HG03442 (cell line): ENCODE results near the gene DSCAML1.

Experiments used
- ATAC-seq: cut with Tn5 transposase; IDR thresholded peaks from one replicate; pipeline ENCODE4 v1.9.1; 2021; ENCODE audit warnings: mild to moderate bottlenecking, moderate library complexity; ENCODE audit not compliant: unreplicated experiment

Gene DSCAML1

DNA sequence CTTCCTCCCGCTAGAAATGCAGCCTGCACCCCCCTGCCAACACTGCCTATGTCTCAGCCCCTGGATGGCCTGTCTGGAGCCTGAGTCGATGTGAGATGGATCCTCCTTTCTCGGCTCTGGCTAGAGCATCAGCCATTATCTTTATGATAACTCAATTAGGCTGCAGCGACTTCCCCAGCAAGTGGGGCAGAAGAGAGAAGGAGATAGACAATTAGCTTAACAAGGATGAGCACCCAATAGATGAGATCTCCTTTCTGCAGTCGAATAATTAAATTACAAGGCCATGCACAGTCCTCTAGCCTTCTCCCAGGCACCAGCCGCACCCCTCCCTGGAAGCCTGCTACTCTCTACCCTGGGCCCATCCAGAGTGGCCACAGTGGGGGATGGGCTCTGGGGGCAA is 290.0 kb downstream of the DSCAML1 start:
- ATAC-seq: no peak

GRCh38 chr11:117505285-117505970 is 291.6 kb downstream of the DSCAML1 start:
- ATAC-seq: no peak

DNA sequence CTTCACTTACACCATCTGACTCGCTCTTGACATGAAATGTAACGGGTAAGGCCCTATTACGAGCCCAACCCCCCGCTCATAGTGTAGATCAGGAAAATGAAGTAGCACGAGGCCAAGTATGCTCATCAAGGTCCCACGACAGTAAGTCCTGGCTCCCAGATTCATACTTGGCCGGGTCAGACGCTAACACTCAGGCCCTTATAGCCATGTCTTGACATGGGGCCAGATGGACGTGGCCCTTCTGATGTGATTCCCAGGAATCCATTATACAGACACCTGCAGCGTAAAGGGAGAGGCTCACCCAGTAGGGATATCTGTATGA is 294.3 kb downstream of the DSCAML1 start:
- no peak for ATAC-seq

DNA sequence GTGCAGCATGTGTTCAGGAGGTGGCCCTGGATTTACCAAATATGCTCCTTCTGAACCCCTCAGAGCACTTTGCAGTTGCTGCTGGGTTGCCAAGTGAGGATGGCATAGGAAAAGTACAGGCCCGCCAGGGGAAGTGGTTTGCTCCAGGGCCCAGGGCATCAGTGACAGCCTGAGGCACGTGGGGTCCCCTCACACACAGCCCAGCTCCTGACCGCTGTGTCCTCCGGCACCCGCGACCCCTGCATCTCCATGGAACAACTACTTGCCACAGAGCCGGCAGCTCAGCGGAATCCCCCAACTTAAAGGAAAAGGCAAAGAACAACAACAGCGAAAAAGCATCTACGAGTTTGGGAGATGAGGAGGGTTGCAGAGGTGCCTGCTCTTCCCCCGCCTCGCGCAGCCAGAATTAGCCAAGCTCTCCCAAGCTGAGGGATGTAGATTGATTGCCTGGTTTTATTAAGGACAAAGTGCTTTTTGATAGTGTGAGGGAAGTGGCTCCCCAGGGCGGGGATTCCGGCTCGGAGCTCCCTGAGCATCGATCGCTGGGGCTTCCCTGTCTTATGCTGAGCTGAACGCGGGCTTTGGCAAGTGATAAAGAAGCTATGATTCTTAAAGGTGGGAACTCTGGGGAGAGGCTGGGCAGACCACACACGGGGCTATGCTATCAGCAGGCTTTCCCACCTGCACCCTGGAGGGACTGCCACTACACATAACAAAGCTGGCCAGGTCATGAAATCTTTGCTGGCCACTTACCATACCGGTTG is 294.8 kb downstream of the DSCAML1 start:
- no peak for ATAC-seq

DNA sequence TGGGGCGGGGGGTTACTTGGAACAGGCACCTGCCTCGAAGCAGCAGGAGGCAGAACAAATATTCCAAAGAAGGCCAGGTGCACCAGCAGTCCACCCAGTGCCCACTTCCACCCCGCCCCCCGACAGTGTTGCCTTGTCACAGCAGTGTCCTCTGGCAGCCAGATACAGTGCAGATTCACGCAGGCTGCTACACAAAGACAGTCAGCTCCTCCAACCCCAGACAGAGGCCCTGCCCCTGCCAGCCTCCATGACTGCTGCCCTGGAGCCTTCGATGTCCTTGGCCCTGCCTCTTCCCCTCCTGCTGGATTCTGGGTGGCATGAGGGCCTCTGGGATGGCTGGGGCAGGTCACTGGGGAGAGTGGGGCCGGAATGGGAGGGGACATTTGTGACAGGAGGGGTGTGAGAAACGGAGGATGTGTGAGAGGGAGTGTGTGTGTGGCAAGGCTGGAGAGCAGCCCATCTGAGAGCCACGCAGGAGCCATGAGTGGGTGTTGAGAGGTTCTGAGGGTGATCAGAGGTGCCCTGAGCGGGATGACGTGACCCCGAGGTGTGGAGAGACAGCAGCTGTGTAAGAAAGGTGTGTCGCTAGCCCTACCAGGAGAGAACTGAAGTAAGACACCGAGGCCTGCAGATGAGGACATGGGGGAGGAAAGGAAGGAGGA is 295.6 kb downstream of the DSCAML1 start:
- ATAC-seq: no peak

GRCh38 chr11:117498791-117499190 is 298.2 kb downstream of the DSCAML1 start:
- no peak for ATAC-seq

GRCh38 chr11:117497206-117497951 is 299.6 kb downstream of the DSCAML1 start:
- ATAC-seq: no peak

DNA sequence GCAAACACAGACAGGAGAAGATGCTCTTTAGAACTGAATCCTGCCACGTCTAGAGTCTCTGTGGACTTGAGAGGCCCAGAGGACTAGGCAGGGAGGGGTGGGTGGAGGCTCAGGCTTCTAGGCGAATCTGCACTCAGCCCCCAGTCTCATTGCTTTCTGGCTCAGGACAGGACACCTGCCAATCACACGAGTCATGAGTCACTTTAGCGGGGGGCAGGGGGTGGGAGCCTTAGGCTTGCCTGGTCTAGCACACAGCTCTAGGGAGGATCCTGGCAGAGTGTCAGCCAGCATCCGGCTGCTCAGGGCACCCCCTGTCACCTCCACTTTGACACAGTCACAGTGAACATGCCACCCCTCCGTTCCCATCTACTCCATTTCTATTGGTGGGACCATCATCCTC is 301.7 kb downstream of the DSCAML1 start:
- no peak for ATAC-seq

DNA sequence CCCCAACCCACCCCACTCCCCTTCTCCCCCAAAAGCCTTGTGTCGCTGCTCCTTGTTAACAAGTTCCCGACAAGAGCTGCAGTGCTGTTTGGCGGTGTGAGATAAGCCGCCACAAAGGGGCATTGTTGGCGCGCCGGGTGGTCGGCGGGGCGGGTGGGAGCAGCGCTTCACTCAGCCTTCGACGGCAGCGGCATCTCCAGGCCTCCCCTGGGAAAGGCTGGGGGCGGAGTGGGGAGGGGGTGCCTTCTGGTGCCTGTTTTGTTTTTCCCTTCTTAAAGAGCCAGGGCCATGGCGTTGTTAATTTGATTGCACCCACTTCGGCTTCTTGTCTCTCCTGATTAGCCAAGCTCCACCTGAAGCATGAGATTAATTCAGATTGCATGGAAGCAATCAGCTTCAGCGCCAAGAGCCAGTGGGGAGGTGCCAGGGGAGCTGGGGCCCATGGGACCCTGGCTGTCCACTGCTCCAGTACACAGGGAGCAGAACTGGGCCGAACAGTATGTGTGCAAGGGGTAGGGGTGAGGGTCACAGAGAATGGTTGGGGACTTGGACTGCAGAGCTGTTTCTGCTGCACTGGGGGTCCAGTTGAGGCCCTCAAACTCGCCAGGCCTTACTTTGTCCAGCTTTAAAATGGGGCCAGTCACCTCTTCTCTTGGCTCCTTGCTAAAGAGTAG is 304.3 kb downstream of the DSCAML1 start:
- ATAC-seq: no peak

DNA sequence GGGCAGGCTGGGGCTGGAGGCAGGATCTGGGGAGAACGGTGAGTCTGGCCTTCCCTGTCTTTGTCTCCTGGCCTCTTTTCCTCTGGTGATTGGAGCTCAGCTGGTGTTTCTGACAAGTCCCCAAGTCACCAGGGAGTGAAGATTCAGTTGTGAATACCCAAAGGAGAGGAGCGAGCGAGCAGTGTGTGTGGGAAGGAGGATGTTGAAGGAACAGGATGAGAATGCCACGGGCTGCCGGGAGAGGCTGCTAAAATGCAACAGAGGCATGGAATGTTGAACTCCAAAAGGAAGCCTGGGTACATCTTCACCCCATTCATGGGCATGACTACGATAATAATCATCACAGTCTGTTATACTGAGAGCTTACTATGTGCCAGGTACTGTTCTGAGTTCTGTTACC is 306.1 kb downstream of the DSCAML1 start:
- ATAC-seq: no peak

DNA sequence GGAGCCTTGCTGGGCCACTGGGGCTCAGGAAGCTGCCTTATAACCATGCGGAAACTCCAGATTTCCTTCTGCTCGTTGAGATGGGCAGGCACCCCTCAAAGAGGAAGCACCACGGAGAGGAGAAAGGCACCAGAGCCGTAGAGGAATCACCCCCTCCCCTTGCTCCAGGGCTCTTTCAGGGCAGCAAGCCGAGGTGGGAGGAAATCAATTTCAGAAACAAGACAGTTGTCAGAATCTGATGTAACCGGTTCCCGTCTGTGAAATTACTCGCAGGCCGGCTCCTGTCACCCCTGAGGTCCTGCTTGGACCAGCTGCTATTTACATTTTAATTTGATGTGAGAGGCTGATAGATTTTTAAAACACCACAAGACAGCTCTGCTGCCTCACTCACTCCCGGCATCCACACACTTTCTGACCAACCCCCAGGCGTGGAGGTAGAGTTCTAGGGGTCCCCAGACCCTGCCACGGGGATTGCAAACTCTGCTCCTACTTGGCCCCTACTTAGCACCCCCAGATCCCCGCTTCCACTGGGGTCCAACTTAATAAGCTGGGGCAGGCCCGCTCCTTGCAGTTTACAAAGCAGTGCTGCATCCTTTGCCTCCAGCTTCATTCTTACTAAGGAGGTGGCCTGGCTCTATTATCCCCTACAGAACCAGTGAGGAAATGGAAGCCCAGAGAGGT is 306.9 kb downstream of the DSCAML1 start:
- ATAC-seq: no peak

GRCh38 chr11:117488996-117489952 is 307.7 kb downstream of the DSCAML1 start:
- ATAC-seq: no peak

GRCh38 chr11:117486059-117486458 is 311.0 kb downstream of the DSCAML1 start:
- ATAC-seq: no peak

- ATAC-seq: no peak
These were observed 312.9 kb downstream of the DSCAML1 start for GRCh38 chr11:117484156-117484555.

- ATAC-seq: no peak
These were observed 313.6 kb downstream of the DSCAML1 start for GRCh38 chr11:117483372-117483771.

DNA sequence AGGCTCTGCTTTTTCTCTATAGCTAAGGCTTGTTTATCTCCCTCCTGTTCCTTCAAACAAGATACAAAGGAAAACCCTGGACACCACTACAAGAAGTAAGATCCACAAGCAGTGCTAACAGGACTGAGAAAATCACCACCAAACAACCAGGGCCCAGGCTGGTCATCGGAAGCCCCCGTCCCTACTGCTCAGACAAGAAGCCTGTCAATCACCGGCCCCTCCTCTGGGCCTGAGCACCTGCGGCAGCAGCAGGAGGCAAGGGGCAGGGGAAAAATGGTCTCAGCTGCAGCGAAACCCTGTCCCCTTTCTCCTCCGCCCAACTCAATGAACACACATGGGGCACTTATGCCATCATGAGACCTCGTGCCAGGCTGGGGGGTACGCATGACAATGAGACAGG is 314.1 kb downstream of the DSCAML1 start:
- ATAC-seq: no peak

DNA sequence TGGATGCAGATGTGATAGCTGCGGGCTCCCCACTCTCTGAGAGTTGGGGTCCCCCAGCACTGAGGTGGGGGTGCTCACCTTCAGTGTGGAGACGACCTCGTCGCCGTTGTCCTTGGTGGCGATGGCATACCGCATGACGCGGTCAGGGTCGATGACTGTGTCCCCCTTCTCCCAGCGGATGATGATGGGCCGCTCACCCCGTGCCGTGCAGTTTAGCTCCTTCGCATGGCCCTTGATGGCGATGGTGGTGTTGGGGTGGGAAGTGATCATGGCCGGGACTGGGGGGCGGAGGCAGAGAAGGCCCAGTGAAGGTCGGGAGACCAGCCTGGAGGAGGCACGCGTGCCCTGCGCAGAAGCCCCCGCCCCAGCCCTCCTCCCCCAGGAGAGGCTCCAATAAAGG is 315.1 kb downstream of the DSCAML1 start:
- no peak for ATAC-seq

- ATAC-seq: no peak
These were observed 316.0 kb downstream of the DSCAML1 start for GRCh38 chr11:117481036-117481435.

GRCh38 chr11:117480221-117480620 is 316.8 kb downstream of the DSCAML1 start:
- no peak for ATAC-seq
